ENCODE data around the gene ZMYND8. TPM values are rescaled to one million over a fixed set of nuclear protein-coding genes. Genes with fewer than 3 reads are reported as not detected.

ZMYND8 gene
- total and polyA plus RNA-seq, 10 of the 15 experiments (the other 5 are each of a cell fraction or from before 2014, with no cell fraction given), result 12.9 to 54.8 (median 23.1) TPM

DNA sequence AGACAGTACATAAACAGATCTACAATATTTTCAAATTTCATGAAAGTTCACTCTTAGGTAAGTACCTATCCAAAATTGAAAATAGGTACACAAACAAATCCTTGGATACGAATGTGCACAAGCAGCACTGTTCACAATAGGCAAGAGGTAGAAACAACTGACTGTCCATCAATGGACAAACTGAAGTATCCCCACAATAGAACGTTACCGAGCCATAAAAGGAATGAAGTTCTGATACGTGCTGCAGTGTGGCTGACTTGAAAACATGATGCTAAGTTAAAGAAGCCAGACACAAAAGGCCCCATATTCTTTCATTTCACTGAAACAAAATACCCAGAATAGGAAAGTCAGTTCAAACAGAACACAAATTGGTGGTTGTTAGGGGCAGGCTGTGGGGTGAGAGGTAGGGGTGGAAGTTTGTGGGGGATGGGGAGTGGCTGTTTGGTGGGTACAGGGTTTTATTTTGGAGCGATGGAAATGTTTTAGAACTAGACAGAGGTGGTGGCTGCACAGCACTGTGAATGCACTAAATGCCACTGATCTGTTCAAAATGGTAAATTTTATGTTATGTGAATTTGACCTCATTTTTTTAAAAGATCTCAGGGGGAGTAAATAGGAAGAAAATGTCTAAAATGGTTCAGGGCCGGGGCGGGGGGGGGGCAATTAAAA lies 89.5 kb downstream of the ZMYND8 start:
- DNase-seq (ENCODE audit: low read depth, low spot score), result no peak
- no peaks in the 10 kb centered on the region for H3K9me3 ChIP-seq (replicated peaks; ENCODE audit: control insufficient read depth, insufficient read depth, low read length)
- ChIA-PET RAD21 (ENCODE audit: unreplicated experiment) (no interaction called here), POLR2A (no interaction called here), SMC1A (ENCODE audit: uncharacterized antibody, unreplicated experiment) (no interaction called here), CTCF (no interaction called here)
- TF ChIP-seq POU2F2 (IDR thresholded peaks at IDR 0.05; ENCODE audit: borderline replicate concordance, low read depth, low read length), result no peak
- no peak for TF ChIP-seq TARDBP (IDR thresholded peaks at IDR 0.05; ENCODE audit: borderline replicate concordance)
- TF ChIP-seq YBX1 (IDR thresholded peaks at IDR 0.05), result no peak
- TF ChIP-seq NFXL1 (IDR thresholded peaks at IDR 0.05; ENCODE audit: borderline replicate concordance), result 0 out of 2 replicates have a peak, but pooled peaks have one; percentile 9
- no peak for TF ChIP-seq POLR2AphosphoS2 (IDR thresholded peaks at IDR 0.05; ENCODE audit: low read depth, low read length)
- TF ChIP-seq NRF1 (conservative IDR thresholded peaks at IDR 0.05; ENCODE audit: low read depth, low read length), result no peak
- no peak for TF ChIP-seq FOXM1 (IDR thresholded peaks at IDR 0.05; ENCODE audit: low read depth, low read length)
- TF ChIP-seq CBX3 (IDR thresholded peaks at IDR 0.05; ENCODE audit: borderline replicate concordance, low read depth), result no peak
- H2AFZ ChIP-seq (ENCODE audit: control insufficient read depth, low read depth, low read length), result no peak overlapping the region
- H3K27ac ChIP-seq (ENCODE audit: control insufficient read depth, insufficient read depth), result no peak overlapping the region
- H3K79me2 ChIP-seq (ENCODE audit: control insufficient read depth, insufficient read depth, low read length), result peaks cover 48% of the 10 kb centered on the region
- H3K9ac ChIP-seq (ENCODE audit: control insufficient read depth, insufficient read depth, low read length), result no peak overlapping the region
- H3K36me3 ChIP-seq (ENCODE audit: control insufficient read depth in 2 of 2, insufficient read depth in 2 of 2, low read length in 1 of 2), result peaks cover 21 to 29% of the 10 kb centered on the region in 2 experiments
- no peak overlapping the region for H3K4me3 ChIP-seq
- no peaks in the 10 kb centered on the region for H4K20me1 ChIP-seq (ENCODE audit: control insufficient read depth, insufficient read depth)
- no TSS peak for BruUV-seq (replicated peaks)
- ATAC-seq, result no peak
- H3K27me3 ChIP-seq (replicated peaks in 1 of 2; ENCODE audit: control insufficient read depth in 2 of 2, insufficient read depth in 2 of 2, low read length in 1 of 2), result no peaks in the 10 kb centered on the region
- intact Hi-C loops (cut with micrococcal nuclease; ENCODE audit: unreplicated experiment), result no loop called here
- in situ Hi-C loops (cut with MboI), result no loop called here
- H3K4me2 ChIP-seq (ENCODE audit: control insufficient read depth, insufficient read depth), result no peak overlapping the region
- no peak for FAIRE-seq
- peaks cover 19% of the 10 kb centered on the region for H3K4me1 ChIP-seq (ENCODE audit: control insufficient read depth, insufficient read depth, low read length)
- 84% methylated on average over 7 of the region's 7 CpGs for WGBS (ENCODE audit: insufficient coverage, insufficient replicate concordance, low lambda C conversion rate, missing lambda C conversion rate)

DNA sequence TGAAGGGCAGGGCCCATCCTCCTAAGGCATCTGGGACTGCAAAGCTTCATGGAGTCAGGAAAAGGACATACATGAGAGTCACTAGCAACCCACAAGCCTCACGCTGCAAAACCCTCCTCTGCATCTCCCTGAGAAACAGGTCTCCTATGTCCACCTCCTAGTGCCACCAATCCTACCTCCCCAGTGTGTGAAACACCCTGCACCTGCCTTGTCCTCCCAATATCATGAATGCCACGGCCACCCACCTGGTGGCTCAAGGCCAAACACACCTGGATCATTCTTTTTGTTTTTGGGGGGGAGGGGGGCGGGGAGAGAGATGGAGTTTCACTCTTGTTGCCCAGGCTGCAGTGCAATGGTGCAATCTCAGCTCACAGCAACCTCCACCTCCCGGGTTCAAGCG lies 90.5 kb downstream of the ZMYND8 start:
- H3K27me3 ChIP-seq (replicated peaks in 1 of 2; ENCODE audit: control insufficient read depth in 2 of 2, insufficient read depth in 2 of 2, low read length in 1 of 2), result no peaks in the 10 kb centered on the region
- WGBS (ENCODE audit: insufficient coverage, insufficient replicate concordance, low lambda C conversion rate, missing lambda C conversion rate), result 98% methylated on average over 5 of the region's 5 CpGs
- H3K9me3 ChIP-seq (replicated peaks; ENCODE audit: control insufficient read depth, insufficient read depth, low read length), result no peaks in the 10 kb centered on the region
- ChIA-PET RAD21 (ENCODE audit: unreplicated experiment) (interaction anchor here (1.5 kb wide), 1 partner anchor 8 kb away, joined by 3 read pairs; no protein-coding TSS in a partner anchor), CTCF (interaction anchor here (0.6 to 10.1 kb wide), 2 partner anchors 8 to 279 kb away, joined by 3 to 148 read pairs; no protein-coding TSS in a partner anchor), POLR2A (no interaction called here), SMC1A (ENCODE audit: uncharacterized antibody, unreplicated experiment) (interaction anchor here (1.5 kb wide), 1 partner anchor 118 kb away, joined by 5 read pairs; no protein-coding TSS in a partner anchor)
- no peak overlapping the region for H3K27ac ChIP-seq (ENCODE audit: control insufficient read depth, insufficient read depth)
- H3K4me3 ChIP-seq, result no peak overlapping the region
- H4K20me1 ChIP-seq (ENCODE audit: control insufficient read depth, insufficient read depth), result no peaks in the 10 kb centered on the region
- peaks cover 29% of the 10 kb centered on the region for H3K4me1 ChIP-seq (ENCODE audit: control insufficient read depth, insufficient read depth, low read length)
- peaks cover 49% of the 10 kb centered on the region for H3K79me2 ChIP-seq (ENCODE audit: control insufficient read depth, insufficient read depth, low read length)
- H3K36me3 ChIP-seq (ENCODE audit: control insufficient read depth in 2 of 2, insufficient read depth in 2 of 2, low read length in 1 of 2), result peaks cover 18 to 27% of the 10 kb centered on the region in 2 experiments
- H2AFZ ChIP-seq (ENCODE audit: control insufficient read depth, low read depth, low read length), result no peak overlapping the region
- ATAC-seq (no peak), DNase-seq (ENCODE audit: low read depth, low spot score) (no peak), FAIRE-seq (no peak)
- BruUV-seq (replicated peaks), result no TSS peak
- intact Hi-C loops (cut with micrococcal nuclease; ENCODE audit: unreplicated experiment) (no loop called here), in situ Hi-C loops (cut with MboI) (no loop called here)
- no peak overlapping the region for H3K4me2 ChIP-seq (ENCODE audit: control insufficient read depth, insufficient read depth)
- no peak overlapping the region for H3K9ac ChIP-seq (ENCODE audit: control insufficient read depth, insufficient read depth, low read length)
- no peak for TF ChIP-seq BCL11A (IDR thresholded peaks at IDR 0.05; ENCODE audit: low read depth, low read length)
- peak; percentile 43; the same call in 1 of the 2 replicates for TF ChIP-seq NFXL1 (IDR thresholded peaks at IDR 0.05; ENCODE audit: borderline replicate concordance)
- TF ChIP-seq, protein P1, sequence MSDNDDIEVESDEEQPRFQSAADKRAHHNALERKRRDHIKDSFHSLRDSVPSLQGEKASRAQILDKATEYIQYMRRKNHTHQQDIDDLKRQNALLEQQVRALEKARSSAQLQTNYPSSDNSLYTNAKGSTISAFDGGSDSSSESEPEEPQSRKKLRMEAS (IDR thresholded peaks at IDR 0.05; ENCODE audit: low read depth, low read length), result no peak
- TF ChIP-seq KDM1A (IDR thresholded peaks at IDR 0.05; ENCODE audit: borderline replicate concordance), result no peak
- no peak for TF ChIP-seq NFIC (IDR thresholded peaks at IDR 0.05; ENCODE audit: low read depth, low read length)
- no peak for TF ChIP-seq MTA3 (IDR thresholded peaks at IDR 0.05; ENCODE audit: borderline replicate concordance, low read length)
- TF ChIP-seq, protein P2, sequence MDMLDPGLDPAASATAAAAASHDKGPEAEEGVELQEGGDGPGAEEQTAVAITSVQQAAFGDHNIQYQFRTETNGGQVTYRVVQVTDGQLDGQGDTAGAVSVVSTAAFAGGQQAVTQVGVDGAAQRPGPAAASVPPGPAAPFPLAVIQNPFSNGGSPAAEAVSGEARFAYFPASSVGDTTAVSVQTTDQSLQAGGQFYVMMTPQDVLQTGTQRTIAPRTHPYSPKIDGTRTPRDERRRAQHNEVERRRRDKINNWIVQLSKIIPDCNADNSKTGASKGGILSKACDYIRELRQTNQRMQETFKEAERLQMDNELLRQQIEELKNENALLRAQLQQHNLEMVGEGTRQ (IDR thresholded peaks at IDR 0.05; ENCODE audit: borderline replicate concordance, low read depth, low read length), result no peak
- TF ChIP-seq ZNF24 (IDR thresholded peaks at IDR 0.05), result no peak
- TF ChIP-seq POLR2AphosphoS5 (IDR thresholded peaks at IDR 0.05; ENCODE audit: low read length), result peak; percentile 27; the same call in 1 of the 2 replicates
- no peak for TF ChIP-seq GABPA (IDR thresholded peaks at IDR 0.05; ENCODE audit: low read depth)

All from GM12878 (cell line).